Epithelial cell of prostate (primary cell): Measurements from ENCODE around the gene BRF1.
A peak's percentile ranks its signal among the peaks of the same experiment; 100 is the strongest.

ENCODE experiments used
- DNase-seq: peaks from one replicate; pipeline ENCODE4 v3.0.0-alpha.2; 2011; ENCODE audit warnings: low read depth, low spot score
- H3K27ac ChIP-seq: fragments of 450-650 bp; 2 replicates; pipeline ENCODE4 v1.5.1; 2017; ENCODE audit warnings: mild to moderate bottlenecking

BRF1 gene

DNA sequence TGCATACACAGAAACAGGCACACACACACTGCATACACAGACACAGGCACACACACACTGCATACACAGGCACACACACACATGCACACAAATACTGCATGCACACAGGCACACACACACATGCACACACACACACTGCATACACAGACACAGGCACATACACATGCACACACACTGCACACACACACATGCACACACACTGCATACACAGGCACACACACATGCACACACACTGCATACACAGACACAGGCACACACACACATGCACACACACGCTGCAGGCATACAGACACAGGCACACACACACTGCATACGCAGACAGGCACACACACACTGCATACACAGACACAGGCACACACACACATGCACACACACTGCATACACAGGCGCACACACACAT lies 85.2 kb downstream of the BRF1 start:
- no peak for DNase-seq
- H3K27ac ChIP-seq, result no peak overlapping the region

DNA sequence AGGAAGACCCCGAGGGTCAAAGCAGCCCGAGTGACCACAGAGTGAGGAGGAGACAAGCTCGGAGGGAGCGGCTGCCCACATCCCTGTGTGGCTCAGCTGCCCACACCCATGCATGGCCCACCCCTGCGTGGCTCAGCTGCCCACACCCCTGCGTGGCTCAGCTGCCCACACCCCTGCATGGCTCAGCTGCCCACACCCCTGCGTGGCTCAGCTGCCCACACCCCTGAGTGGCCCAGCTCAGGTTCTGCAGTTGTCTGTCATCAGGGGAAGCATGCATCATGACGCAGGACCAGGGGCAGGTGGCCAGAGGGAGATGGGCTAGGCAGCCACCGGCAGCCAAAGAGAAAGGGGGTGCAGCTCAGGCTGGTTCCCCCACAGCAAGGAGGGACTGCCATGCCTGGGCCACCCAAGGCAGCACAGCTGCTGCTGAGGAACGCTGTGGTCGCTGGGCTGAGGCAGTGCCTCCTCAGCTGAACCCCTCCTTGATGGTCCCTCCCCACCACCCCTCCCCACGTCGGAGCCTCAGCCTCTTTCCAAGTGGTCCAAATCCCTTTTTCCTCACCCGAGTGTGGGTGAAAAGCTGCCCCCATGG lies 86.4 kb downstream of the BRF1 start:
- DNase-seq, result no peak
- no peak overlapping the region for H3K27ac ChIP-seq

DNA sequence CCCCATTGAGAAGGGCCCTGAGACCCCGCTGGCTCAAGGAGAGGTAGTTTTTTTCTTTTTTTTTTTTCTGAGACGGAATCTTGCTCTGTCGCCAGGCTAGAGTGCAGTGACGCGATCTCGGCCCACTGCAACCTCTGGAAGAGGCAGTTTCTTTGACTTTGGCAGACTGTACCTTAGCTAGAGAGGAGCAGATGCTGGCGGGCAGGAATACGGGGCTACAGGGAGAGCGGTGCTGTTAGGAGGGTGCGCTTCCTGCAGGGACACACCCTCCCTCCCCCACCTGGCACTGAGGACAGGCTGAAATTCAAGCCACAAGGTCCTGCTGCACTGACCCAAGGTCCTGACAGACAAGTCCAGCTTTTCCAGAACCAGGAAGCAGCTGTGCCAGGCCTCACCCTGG lies 87.4 kb downstream of the BRF1 start:
- no peak overlapping the region for H3K27ac ChIP-seq
- no peak for DNase-seq

DNA sequence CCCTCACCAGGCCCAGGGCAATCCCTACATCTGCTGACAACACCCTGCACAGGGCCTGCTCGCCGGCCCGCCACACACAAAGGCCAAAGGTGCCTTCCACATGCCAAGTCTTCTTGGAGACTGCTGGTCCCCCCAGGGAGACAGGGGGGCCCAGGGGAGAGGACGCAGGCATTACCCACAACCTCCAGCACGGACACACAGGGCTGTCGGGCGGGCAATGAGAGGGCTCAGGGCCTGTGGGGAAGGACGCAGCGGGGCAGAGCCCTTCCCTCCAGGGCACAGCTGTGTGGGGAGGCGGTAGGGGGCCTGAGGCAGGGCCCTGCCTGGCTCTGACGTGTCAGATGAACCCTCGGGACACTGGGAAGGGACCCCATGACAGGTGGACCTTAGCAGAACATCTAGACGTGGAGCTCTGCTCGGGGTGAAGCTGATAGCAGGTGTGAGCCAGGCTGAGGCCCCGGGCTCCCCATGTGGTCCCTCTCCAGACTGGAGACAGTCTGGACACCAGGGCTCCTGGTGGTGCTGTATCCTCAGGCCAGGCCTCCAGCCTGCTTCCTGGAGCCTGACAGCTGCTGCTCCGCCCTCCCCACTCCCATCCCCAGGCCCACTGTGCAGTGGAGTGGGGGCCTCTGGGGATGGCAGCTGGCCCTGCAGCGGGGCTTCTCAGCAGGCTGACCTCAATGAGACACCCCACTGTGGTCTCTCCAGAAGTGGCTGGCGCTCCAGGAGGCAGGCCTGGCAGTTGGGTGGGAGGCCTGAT lies 88.1 kb downstream of the BRF1 start:
- DNase-seq, result no peak
- no peak overlapping the region for H3K27ac ChIP-seq

DNA sequence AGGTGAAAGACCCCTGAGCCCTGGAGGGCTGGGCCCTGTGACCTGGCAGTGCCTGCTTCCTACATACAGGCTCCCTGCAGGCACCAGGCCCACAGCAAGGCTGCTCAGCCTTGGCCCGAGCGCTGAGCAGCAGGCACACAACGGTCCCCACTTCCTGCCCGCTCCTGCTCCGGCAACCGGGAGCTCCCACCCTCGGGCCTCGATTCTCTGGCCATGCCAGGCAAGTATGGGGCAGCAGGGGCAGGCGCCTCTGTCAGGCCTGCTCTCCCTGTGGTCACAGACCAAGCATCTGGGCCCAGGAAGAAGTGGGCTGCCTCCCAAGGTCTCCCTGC lies 89.1 kb downstream of the BRF1 start:
- H3K27ac ChIP-seq, result no peak overlapping the region
- no peak for DNase-seq

DNA sequence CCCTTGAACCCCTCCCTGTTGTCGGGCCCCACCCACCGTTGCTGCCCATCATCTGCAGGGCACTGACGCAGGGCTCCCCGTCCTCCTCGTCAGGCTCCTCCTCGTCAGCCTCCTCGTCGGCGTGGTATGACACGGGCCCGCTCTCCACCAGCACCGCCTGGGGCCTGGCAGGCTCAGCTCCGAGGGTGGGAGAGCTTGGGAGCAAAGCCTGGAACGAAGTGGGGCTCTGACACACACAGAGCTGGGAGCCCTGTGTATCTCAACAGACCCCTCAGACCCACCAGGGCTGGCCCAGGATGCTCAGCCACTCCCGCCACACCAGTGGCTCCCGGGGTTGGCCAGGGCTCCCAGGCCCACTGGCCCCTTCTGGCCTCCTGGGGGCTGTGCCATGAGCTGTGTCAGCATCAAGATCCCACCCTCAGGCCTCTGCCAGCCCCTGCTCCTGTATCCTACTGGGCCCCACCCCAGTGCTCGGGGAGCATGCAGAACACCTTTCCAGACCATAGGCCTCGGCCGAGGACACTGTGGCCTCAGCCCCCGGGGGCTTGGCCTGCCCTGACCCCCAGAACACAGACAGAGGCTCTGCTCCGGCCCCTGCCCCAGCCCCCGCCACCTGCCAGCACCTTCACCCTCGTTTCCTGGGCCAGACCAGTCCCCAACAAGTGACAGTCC lies 89.6 kb downstream of the BRF1 start:
- DNase-seq, result no peak
- H3K27ac ChIP-seq, result no peak overlapping the region

DNA sequence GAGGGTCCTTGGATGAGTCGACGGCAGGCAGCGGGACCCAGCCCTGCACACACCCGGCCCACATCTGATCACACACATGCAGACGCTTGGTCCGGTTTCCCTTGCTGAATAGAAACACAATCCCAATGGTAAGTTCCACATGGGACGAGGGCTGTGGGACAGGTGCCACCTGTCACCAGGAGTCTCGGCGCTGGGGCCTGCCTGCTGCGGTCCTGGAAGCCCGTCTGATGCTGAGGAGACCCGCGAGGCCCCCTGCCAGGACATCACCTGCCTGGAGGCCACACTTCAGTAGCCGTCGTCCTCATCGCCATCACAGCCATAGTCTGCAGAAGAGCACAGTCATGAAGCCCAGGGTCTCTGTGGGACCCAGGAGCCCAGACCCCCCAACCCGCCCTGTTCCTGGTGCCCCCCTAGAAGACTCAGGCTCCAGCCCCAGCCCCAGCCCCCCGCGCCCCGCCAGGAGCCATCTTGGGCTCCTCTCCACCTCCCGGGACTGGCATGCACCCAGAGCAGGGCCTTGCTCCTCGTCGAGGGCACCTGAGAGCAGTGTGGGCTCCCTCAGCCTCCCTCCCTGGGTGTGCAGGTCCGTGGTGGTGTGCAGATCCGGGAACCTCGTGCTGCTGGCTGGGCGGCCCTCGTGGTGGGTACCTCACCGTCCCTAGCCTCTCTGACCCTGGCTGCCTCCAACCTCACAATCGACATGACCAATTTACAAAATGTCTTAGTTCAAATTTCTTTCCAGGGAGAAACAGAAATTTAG lies 90.4 kb downstream of the BRF1 start:
- no peak for DNase-seq

DNA sequence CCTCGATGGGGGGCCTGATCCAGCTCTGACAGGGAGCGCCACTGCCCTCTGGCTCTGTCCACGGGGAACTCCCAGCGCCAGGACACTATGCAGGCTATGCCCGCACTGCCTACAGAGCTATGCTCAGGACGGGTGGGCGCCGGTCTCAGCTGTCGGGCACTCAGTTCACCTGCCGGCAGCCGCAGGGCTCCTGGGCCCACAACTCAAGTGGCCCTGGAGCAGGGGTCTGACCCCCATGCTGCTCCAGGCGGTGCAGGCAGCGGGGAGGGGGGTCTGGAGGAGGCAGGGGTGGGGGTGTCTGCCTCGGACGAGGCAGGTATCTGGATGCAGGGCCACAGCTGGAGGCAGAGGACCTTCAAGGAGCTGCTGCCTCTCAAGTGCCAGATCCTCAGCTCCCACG lies 91.2 kb downstream of the BRF1 start:
- H3K27ac ChIP-seq, result no peak overlapping the region
- DNase-seq, result no peak

More for the DNA sequence above, 90.4 kb downstream of the BRF1 start:
- no peak overlapping the region for H3K27ac ChIP-seq

DNA sequence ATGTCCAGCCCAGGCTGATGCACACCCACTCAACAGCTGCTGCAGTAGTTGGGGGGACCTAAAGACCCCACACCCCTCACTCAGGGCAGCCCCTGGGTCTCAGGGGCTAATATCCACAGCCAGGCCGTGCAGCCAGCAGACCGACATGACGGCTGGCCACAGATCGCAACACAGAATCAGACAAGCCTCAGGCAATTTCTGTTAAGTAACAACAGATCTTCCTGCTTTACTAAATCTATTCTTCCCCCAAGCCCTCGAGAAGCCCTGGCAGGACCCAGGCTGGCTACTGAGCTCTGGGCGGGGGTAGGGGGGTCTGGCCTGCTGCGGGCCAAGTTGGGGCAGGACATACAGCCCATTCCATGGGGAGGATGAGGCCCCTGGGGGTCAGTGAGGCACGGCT lies 91.7 kb downstream of the BRF1 start:
- no peak overlapping the region for H3K27ac ChIP-seq
- DNase-seq, result no peak

DNA sequence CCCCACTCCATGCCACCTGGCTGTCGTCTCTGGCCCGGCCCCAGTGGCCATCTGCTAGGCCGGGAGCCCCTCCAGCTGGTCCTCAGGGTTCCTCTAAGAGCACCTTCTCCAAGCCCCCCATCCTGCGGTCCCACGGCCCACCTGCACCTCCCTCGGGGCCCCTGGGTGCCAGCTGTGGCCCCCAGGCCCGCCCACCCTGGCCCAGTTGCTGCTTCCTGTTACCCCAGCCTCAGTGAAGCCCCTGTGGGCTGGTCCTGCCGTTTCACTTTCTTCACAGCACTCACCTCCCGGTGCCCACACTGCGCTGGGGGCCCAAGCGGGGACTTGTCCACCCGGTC lies 92.1 kb downstream of the BRF1 start:
- no peak for DNase-seq
- no peak overlapping the region for H3K27ac ChIP-seq

DNA sequence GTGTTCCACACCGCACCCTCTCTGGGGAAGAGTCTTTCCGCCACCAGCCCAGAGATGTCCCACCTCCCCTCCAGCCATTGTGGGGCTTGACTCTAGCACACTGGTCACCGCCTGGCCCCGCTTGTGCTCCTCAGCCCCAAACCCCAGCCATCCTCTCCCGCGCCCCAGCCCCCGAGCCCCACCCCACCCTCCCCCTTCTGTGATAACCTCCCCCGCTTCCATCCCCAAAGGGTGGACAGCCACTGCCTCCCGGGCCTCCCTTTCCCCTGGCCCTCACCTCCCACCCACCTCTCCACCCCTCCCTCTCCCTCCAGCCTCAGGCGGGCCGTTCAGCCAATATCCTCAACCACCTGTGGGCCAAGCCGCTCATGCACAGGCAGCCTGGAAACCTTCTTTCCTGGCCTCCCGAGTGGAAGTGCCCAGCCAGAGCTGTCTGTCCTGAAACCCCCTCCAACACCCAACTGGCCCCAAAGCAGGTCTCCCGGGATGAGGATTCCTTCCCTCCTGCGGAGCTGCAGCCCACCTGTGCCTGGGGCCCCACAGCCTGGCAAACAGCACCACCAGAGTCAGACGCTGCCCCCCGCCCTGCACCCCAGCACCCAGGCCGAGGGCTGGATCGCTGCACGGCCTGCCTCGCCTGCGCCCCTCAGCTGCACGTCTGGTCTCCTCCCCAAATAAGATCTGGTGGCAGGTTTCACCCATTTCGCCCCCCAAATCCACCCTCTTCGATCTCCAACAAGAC lies 92.6 kb downstream of the BRF1 start:
- H3K27ac ChIP-seq, result no peak overlapping the region
- no peak for DNase-seq

DNA sequence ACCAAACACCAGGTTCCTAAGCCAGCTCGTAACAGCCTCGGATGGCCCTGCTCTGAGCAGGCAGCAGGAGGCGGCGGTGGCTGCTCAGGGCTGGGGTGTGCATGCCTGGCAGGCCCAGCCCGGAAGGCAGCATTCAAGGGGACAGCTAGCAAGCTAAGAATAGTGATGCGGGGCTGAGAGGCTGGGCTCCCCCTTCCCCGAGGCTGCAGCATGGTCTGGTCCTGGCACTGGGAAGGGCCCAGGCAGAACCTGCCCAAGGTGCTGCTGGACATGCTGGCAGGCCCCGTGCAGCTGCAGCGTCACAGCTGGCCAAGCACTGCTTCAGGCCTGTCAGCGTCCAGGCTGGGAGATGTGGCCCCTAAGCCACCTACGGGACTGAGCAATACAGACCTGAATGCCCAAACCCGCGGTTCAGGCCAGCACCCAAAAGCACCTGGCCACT lies 93.3 kb downstream of the BRF1 start:
- no peak overlapping the region for H3K27ac ChIP-seq
- no peak for DNase-seq

DNA sequence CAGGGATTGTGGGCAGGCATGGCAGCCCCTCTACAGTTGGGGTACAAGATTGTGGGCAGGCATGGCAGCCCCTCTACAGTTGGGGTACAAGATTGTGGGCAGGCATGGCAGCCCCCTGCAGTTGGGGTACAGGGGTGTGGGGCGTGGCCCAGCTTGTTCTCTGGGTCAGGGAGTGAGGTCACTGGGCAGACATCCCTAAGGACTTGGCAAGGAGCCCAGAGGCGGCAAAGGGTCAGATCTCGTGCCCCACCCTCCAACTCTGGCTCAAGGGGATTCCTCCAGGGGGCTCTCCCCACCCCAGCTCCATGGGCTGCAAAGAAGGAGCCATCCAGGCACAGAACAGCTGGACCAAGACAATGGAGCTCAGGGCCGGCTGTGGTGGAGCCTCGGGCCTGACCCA lies 93.9 kb downstream of the BRF1 start:
- H3K27ac ChIP-seq, result no peak overlapping the region
- DNase-seq, result no peak

DNA sequence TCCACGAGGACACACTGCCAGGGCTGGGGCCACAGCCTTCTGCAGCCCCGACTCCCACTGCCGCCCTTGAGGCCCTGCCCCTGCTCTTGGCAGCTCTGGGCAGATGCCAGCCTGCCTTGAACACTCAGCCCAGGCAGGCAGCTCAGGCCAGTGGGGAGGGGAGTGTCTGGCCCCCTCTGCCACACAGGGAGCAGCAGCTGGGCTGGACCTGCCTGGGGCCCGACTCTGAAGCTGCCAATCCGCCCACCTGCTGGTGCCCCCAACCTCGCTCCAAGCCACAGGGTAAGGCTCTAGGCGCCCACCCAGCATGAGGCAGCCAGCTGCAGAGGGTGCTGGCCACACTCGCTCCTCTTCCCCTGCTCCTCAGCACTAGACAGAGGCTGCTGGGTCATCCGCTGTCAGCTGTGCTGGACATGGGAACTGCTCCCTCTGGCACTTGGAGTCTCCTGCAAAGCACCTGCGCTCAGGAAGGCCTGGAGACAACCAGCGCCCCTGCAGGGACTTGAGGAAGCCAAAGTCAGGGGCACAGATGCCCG lies 95.1 kb downstream of the BRF1 start:
- no peak overlapping the region for H3K27ac ChIP-seq
- DNase-seq, result no peak

DNA sequence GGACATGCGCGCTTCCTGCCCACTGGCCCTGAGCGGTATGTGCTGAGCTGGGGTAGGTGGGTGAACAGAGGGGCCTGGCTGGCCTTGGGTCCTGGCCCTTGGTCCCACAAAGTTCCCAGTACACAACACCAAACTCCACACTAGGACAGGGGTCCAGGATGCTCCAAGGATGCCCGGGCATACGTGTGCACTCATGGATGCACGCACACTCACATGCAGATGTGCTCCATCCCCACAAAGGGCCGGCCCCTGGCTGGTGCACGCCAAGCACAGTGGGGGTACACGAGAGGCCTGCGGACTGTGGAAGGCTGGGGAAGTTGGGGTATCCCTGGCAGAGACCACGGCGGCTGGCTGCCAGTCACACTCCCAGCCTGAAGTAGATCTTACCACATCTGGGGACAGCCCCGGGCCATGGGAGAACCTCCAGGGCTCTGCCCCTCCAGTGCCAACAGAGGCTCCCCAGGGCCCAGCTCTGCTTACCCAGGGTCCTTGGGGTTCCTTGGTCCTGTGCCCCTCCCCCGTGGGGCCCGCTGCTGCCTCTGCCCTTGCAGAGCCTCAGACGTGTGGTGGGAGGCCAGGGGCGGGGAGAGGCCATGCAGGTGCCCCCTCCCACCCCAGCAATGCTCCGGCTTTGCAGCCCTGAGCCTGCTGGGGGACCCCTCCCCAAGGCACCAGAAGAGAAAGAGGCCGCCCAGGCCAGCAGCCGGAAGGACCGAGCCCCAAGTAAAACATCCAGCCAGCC lies 95.7 kb downstream of the BRF1 start:
- H3K27ac ChIP-seq, result no peak overlapping the region
- DNase-seq, result no peak

DNA sequence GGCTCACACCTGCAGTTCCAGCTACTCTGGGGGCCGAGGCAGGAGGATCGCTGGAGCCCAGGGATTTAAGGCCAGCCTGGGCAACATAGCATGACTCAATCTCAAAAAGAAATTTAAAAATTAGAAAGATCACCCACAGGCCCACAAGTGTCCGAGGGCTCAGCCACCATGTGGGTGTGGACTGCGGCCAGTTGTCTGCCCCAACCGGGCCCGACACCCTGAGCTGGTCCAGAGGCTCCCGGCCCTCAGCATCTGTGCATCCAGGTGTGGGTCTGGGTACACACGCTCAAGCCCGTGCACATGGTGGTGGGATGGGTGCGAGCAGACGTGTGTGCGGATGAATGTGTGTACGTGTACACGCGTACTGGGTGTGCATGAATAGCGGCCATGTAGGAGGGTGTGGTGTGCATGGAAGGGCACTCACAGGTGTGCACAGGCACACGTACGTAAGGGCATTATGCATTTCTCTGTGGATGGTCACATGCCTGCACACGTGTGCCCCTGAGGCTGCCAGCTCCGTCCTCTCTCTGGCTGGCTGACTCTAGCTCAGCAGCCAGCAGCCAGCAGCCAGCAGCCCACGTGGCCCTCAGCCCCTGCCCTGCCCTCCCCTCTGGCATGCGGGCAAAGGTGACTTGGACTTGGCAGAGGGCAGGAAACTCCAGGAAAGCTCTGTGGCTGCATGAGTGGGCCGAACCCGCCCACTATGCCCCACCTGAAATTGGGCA lies 96.4 kb downstream of the BRF1 start:
- peak; percentile 40 for DNase-seq
- no peak overlapping the region for H3K27ac ChIP-seq

DNA sequence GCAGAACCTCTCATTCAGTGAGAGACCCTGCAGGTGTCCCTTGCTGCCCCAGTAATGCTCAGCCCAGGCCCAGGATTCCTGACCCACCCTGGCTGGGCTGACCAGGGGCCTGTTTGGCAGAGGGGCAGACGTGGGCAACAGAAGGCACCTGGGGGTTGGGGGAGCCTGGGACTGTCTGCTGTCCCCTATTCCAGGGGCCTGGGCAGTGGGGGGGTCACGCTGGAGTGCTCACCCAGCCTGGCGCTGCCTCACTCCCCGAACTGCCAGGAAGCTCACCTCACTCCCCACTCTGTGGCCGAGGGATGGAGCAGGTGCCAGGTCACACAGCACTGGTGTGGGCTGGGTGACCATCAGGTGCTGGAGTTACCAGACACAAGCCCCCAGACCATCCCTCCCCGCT lies 97.1 kb downstream of the BRF1 start:
- H3K27ac ChIP-seq, result no peak overlapping the region
- no peak for DNase-seq

DNA sequence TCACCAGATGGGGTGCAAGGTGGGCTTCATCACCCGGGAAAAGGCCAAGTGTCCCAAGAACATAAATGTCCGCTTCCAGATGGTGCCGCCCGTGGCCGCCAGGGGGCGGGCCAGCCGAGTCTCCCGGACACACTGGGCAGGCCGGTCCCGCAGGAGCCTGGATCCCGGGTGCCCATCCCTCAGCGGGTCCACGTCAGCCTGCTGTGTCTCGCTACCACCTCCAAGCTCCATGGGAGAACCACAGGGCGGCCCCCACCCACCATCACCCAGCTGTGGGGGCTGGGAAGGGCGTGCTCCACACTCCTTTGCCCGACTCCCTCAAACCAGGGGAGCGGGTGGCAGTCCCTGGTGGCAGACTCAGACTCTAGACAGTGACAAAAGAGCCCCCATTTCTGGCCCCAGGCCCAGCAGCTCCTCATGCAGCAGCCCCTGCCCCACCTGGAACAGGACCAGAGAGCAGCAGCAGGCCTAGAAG lies 97.7 kb downstream of the BRF1 start:
- DNase-seq, result no peak

More for the DNA sequence above, 97.7 kb downstream of the BRF1 start:
- H3K27ac ChIP-seq, result no peak overlapping the region
